EL (cell line): ENCODE results near the gene FITM1.
"Not testable (repeated sequence)": the region's sequence is repeated elsewhere in the genome, so short reads cannot be mapped to it uniquely, and the experiment has no call there.

Experiments used
- DNase-seq: peaks from one replicate; pipeline ENCODE4 v3.0.0-alpha.2; 2016

Gene FITM1

GRCh38 chr14:24098229-24098926, 32.1 kb upstream of the FITM1 start:
- DNase-seq = no peak

- no peak for DNase-seq
Measured at GRCh38 chr14:24098927-24099813, 31.3 kb upstream of the FITM1 start.

GRCh38 chr14:24100197-24100981, 30.1 kb upstream of the FITM1 start:
- no peak for DNase-seq

- DNase-seq = no peak
Measured at GRCh38 chr14:24100982-24101494, 29.4 kb upstream of the FITM1 start.

GRCh38 chr14:24102357-24103048, 28.0 kb upstream of the FITM1 start:
- no peak for DNase-seq

GRCh38 chr14:24103451-24103850, 27.0 kb upstream of the FITM1 start:
- no peak for DNase-seq

- DNase-seq = not testable (repeated sequence)
Measured at GRCh38 chr14:24105609-24106239, 24.7 kb upstream of the FITM1 start.

GRCh38 chr14:24106672-24107271, 23.7 kb upstream of the FITM1 start:
- DNase-seq = no peak

GRCh38 chr14:24108336-24108874, 22.1 kb upstream of the FITM1 start:
- DNase-seq = no peak

GRCh38 chr14:24110060-24110459, 20.4 kb upstream of the FITM1 start:
- no peak for DNase-seq

GRCh38 chr14:24110523-24110922, 19.9 kb upstream of the FITM1 start:
- no peak for DNase-seq

- DNase-seq = no peak
Measured at GRCh38 chr14:24113379-24113800, 17.1 kb upstream of the FITM1 start.

- DNase-seq = peak; percentile 95
Measured at GRCh38 chr14:24113801-24114531, 16.5 kb upstream of the FITM1 start.

GRCh38 chr14:24114532-24115421, 15.7 kb upstream of the FITM1 start, which contains the start of the genes DCAF11 and NRL:
Gene DCAF11, plus strand, starts transcription at chr14:24114777. Its CDS starts 818 bp downstream, at chr14:24115595.
Gene NRL, minus strand, starts transcription at chr14:24114949. Its CDS starts 32,101 bp downstream, at chr14:24082848.
- DNase-seq = peak; percentile 100

- no peak for DNase-seq
Measured at GRCh38 chr14:24115422-24116127, 14.9 kb upstream of the FITM1 start.

GRCh38 chr14:24116128-24116814, 14.2 kb upstream of the FITM1 start:
- DNase-seq = no peak

- DNase-seq = no peak
Measured at GRCh38 chr14:24117179-24117578, 13.3 kb upstream of the FITM1 start.

- no peak for DNase-seq
Measured at GRCh38 chr14:24119691-24120090, 10.8 kb upstream of the FITM1 start.
